GM12878 (cell line): ENCODE data around the gene RCOR1. TPM values are rescaled to one million over a fixed set of nuclear protein-coding genes. Genes with fewer than 3 reads are reported as not detected.

Experiments
- ATAC-seq: fragments of 200-7000 bp; cut with Tn5 transposase; 3 replicates; pipeline ENCODE4 v1.9.1; 2020; ENCODE audit warnings: mild to moderate bottlenecking, moderate library complexity
- BruUV-seq: library from RNA; stranded (reverse); fragments of 400-500 nt; replicated peaks from 2 replicates; lab custom pipeline; 2021; lab: Mats Ljungman, UMichigan
- CTCF ChIA-PET: fragments of 300-600 bp; sonication (Branson Sonifier 250); formaldehyde crosslinking; extraction: SDS; loops from one replicate; lab custom pipeline; 2021; ENCODE audit warnings: inconsistent platforms; lab: Yijun Ruan, JAX
- POLR2A ChIA-PET: fragments of 350-600 bp; formaldehyde crosslinking; extraction: SDS; loops from one replicate; lab custom pipeline; 2021; ENCODE audit warnings: inconsistent platforms; lab: Charles Lee
- RAD21 ChIA-PET: fragments of 300-600 bp; sonication (Branson Sonifier 250); formaldehyde crosslinking; loops from one replicate; lab custom pipeline; 2023; ENCODE audit warnings: antibody characterized with exemption; ENCODE audit not compliant: unreplicated experiment; lab: Charles Lee
- SMC1A ChIA-PET: fragments of 300-600 bp; sonication (Branson Sonifier 250); formaldehyde crosslinking; loops from one replicate; lab custom pipeline; 2023; ENCODE audit not compliant: unreplicated experiment, uncharacterized antibody; lab: Charles Lee
- DNase-seq: peaks from one replicate; pipeline ENCODE4 v3.0.0-alpha.2; 2011; ENCODE audit warnings: low read depth, low spot score
- FAIRE-seq: peaks from 3 replicates; lab custom pipeline; 2011; peaks lifted over from hg19 to GRCh38; lab: Jason Lieb, UNC
- H2AFZ ChIP-seq: 2 replicates; pipeline ENCODE4 v1.6.0; 2011; ENCODE audit warnings: low read depth, low read length, control low read depth; ENCODE audit not compliant: control insufficient read depth
- H3K27ac ChIP-seq: 2 replicates; pipeline ENCODE4 v1.5.1; 2011; ENCODE audit warnings: control low read depth; ENCODE audit not compliant: control insufficient read depth, insufficient read depth
- H3K27me3 ChIP-seq, 2 experiments: replicated peaks in 1 of 2; 2 replicates each; pipeline versions ENCODE4 v1.6.0 to v1.6.1; 2011; ENCODE audit warnings: low read length in 1 of 2; ENCODE audit not compliant: control insufficient read depth in 2 of 2, insufficient read depth in 2 of 2
- H3K36me3 ChIP-seq, 2 experiments: 2 replicates each; pipeline ENCODE4 v1.5.1; 2011; ENCODE audit warnings: low read length in 1 of 2; ENCODE audit not compliant: control insufficient read depth in 2 of 2, insufficient read depth in 2 of 2
- H3K4me1 ChIP-seq: 2 replicates; pipeline ENCODE4 v1.6.1; 2011; ENCODE audit warnings: mild to moderate bottlenecking, low read length, moderate library complexity, mixed read lengths; ENCODE audit not compliant: control insufficient read depth, insufficient read depth
- H3K4me2 ChIP-seq: 2 replicates; pipeline ENCODE4 v1.6.0; 2011; ENCODE audit warnings: control low read depth; ENCODE audit not compliant: control insufficient read depth, insufficient read depth
- H3K4me3 ChIP-seq: fragments of 200-600 bp; sonication (generic); 2 replicates; pipeline ENCODE4 v1.5.1; 2016
- H3K79me2 ChIP-seq: 2 replicates; pipeline ENCODE4 v1.6.0; 2011; ENCODE audit warnings: low read length; ENCODE audit not compliant: control insufficient read depth, insufficient read depth
- H3K9ac ChIP-seq: 2 replicates; pipeline ENCODE4 v1.8.0; 2011; ENCODE audit warnings: low read length, control low read depth, mixed read lengths; ENCODE audit not compliant: control insufficient read depth, insufficient read depth
- H3K9me3 ChIP-seq: replicated peaks from 3 replicates; pipeline ENCODE4 v1.5.1; 2011; ENCODE audit warnings: mild to moderate bottlenecking, low read length; ENCODE audit not compliant: control insufficient read depth, insufficient read depth
- H4K20me1 ChIP-seq: 2 replicates; pipeline ENCODE4 v1.6.0; 2011; ENCODE audit not compliant: control insufficient read depth, insufficient read depth
- BMI1 ChIP-seq: fragments of 450-650 bp; IDR thresholded peaks from 2 replicates; pipeline ENCODE4 v1.6.1; 2016; ENCODE audit warnings: mild to moderate bottlenecking, moderate library complexity, borderline replicate concordance
- CREM ChIP-seq: IDR thresholded peaks from 2 replicates; pipeline ENCODE4 v1.6.1; 2014; ENCODE audit warnings: antibody characterized with exemption, low read depth
- FOS ChIP-seq: IDR thresholded peaks from 3 replicates; pipeline ENCODE4 v1.6.1; 2011; ENCODE audit warnings: borderline replicate concordance; ENCODE audit not compliant: insufficient read length; ENCODE audit errors: extremely low read depth
- HDAC6 ChIP-seq: fragments of 200-600 bp; sonication (generic); IDR thresholded peaks from one replicate; pipeline ENCODE4 v1.8.0; 2017; ENCODE audit warnings: antibody characterized with exemption; ENCODE audit not compliant: unreplicated experiment
- PAX8 ChIP-seq: fragments of 450-650 bp; IDR thresholded peaks from 2 replicates; pipeline ENCODE4 v1.6.1; 2017; ENCODE audit warnings: mild to moderate bottlenecking, moderate library complexity
- PML ChIP-seq: IDR thresholded peaks from 2 replicates; pipeline ENCODE4 v1.6.1; 2012; ENCODE audit warnings: low read length, inconsistent platforms
- POLR2A ChIP-seq: IDR thresholded peaks from 2 replicates; pipeline ENCODE4 v1.6.1; 2011; ENCODE audit warnings: low read depth, mild to moderate bottlenecking, low read length
- RAD21 ChIP-seq: IDR thresholded peaks from 2 replicates; pipeline ENCODE4 v1.6.1; 2011; ENCODE audit warnings: mild to moderate bottlenecking, low read depth, low read length, moderate library complexity; ENCODE audit not compliant: insufficient read depth
- RELA ChIP-seq: fragments of 450-650 bp; IDR thresholded peaks from 2 replicates; pipeline ENCODE4 v1.8.0; 2014; ENCODE audit warnings: borderline replicate concordance; ENCODE audit not compliant: partially characterized antibody
- SIN3A ChIP-seq: IDR thresholded peaks from 2 replicates; pipeline ENCODE4 v1.6.1; 2012; ENCODE audit warnings: low read depth, low read length, improper control_type of control experiment
- SIX5 ChIP-seq: IDR thresholded peaks from 2 replicates; pipeline ENCODE4 v1.6.1; 2011; ENCODE audit warnings: mild to moderate bottlenecking, low read depth, low read length, moderate library complexity; ENCODE audit not compliant: severe bottlenecking
- SPI1 ChIP-seq: IDR thresholded peaks from 2 replicates; pipeline ENCODE4 v1.6.1; 2011; ENCODE audit warnings: low read depth, mild to moderate bottlenecking, low read length, moderate library complexity, borderline replicate concordance; ENCODE audit not compliant: insufficient read depth
- SREBF2 ChIP-seq: IDR thresholded peaks from 2 replicates; pipeline ENCODE4 v1.6.1; 2012; ENCODE audit warnings: mild to moderate bottlenecking, low read length
- ZBED1 ChIP-seq: IDR thresholded peaks from 2 replicates; pipeline ENCODE4 v1.6.1; 2016; ENCODE audit warnings: borderline replicate concordance
- WGBS: methylation state at CpG from one replicate; pipeline ENCODE4 v1.1.6; 2016; ENCODE audit warnings: low lambda C conversion rate; ENCODE audit not compliant: insufficient replicate concordance, insufficient coverage; ENCODE audit errors: missing lambda C conversion rate; 5-methylcytosine and 5-hydroxymethylcytosine counted together
- in situ Hi-C: fragments of 300-500 bp; cut with MboI; formaldehyde crosslinking; loops from 9 replicates; pipeline ENCODE4 v1.14.3; 2018; ENCODE audit warnings: mixed read lengths
- intact Hi-C: fragments of 100-400 bp; cut with micrococcal nuclease; formaldehyde crosslinking; loops from one replicate; pipeline ENCODE4 v1.14.2; 2022; ENCODE audit not compliant: unreplicated experiment
- polyA plus RNA-seq, 11 experiments: library from polyadenylated mRNA; depleted of rRNA in 4 of 11; unstranded in 6 of 11; stranded (reverse) in 5 of 11; fragments of >200 nt; fragmentation: Nextera tagmentation in 4 of 11; fragmentation: Illumina TruSeq in 1 of 11; extraction: Ambion mirVana in 4 of 11; extraction: Trizol in 1 of 11; gene quantifications; 1 replicate in 1 of 11; 2 replicates in 10 of 11; pipeline versions ENCODE4 v1.2.1 to v1.2.3, GENCODE V29; 2011 to 2016; ENCODE audit warnings: inconsistent platforms in 2 of 11, missing spikeins in 2 of 11, low read depth in 1 of 11
- total RNA-seq, 4 experiments: library from RNA; depleted of rRNA in 3 of 4; stranded (reverse); fragments of >200 nt in 3 of 4; fragmentation: Illumina TruSeq in 1 of 4; extraction: Trizol in 1 of 4; gene quantifications; 2 replicates each; pipeline versions ENCODE4 v1.2.1 to v1.2.3, GENCODE V29; 2013 to 2021
- TF ChIP-seq, protein P1 (sequence below): fragments of 450-650 bp; IDR thresholded peaks from 2 replicates; pipeline ENCODE4 v1.6.1; 2017; ENCODE audit warnings: antibody characterized with exemption, mild to moderate bottlenecking, moderate library complexity
- TF ChIP-seq, protein P2 (sequence below): IDR thresholded peaks from 2 replicates; pipeline ENCODE4 v1.6.1; 2012; ENCODE audit warnings: improper control_type of control experiment, low read depth, low read length; ENCODE audit not compliant: insufficient replicate concordance

Gene RCOR1
- total and polyA plus RNA-seq, 10 of the 15 experiments (the other 5 are each of a cell fraction or from before 2014, with no cell fraction given), result 1.6 to 12.2 (median 4.4) TPM

DNA sequence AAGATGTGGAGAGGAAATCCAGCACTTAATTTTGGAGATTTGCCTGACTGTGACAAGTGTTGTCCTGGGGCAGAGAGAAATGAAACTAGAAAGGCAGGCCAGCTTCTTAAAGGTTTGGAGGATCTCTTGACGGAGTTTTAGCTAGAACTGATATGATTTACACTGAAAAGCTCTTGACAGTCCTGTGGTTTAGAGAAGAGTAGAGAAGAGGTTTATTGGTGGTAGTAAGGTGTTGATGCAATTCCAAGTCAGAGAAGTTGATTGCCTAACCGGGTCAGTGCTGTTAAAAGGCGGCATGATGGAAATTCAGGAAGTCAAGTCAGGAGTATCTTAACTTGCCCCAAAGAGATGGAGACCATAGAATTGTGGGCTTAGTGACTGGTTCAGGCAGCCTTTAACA lies 95.8 kb downstream of the RCOR1 start (continued):
- no peak for TF ChIP-seq SREBF2
- no peak for TF ChIP-seq ZBED1
- TF ChIP-seq HDAC6, result no peak
- no peak for TF ChIP-seq PML
- TF ChIP-seq RELA, result no peak
- TF ChIP-seq SIX5, result no peak
- no peak for TF ChIP-seq PAX8

DNA sequence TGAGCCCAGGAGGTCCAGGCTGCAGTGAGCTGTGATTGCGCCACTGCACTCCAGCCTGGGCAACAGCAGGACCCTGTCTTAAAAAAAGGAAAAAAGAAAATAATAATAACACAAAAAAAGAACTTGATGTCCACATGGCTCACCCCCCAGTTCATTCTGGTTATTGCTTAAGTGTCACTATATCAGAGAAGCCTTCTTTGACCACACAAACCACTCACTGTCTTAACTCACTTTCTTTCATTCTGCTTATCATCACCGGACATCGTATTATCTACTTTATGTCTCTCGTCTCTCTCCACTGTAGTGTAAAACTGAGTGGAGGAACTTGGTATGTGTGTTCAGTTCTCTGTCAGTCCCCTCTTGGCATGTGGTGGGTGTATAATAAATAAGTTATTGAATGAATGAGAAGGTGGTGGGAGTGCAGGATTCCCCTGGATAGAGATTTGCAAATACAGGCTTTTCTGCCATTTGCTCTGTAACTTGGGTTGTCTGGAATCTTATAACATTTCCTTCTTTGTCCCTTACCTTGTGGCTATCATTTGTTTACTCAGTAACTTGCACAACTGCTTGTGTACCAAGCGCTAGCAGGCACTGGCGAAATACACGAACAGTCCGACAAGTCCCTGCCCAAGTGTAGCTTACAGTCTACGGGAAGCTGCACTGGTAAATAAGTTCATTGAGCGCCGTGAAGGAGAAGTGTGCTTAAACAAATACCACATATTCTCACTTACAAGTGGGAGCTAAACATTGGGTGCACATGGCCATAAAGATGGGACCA lies 98.2 kb downstream of the RCOR1 start:
- FAIRE-seq (no peak), ATAC-seq (no peak), DNase-seq (no peak)
- peaks cover 14% of the 10 kb centered on the region for H3K79me2 ChIP-seq
- H3K4me3 ChIP-seq, result no peak overlapping the region
- RAD21 ChIA-PET, result interaction anchor here (0.9 kb wide), 1 partner anchor 97 kb away, joined by 3 read pairs; no protein-coding TSS in a partner anchor
- H2AFZ ChIP-seq, result no peak overlapping the region
- no peaks in the 10 kb centered on the region for H3K36me3 ChIP-seq
- intact Hi-C loops (loop anchor here (5.0 to 10.0 kb wide), 3 partner anchors 168 to 604 kb away; partner anchors contain the start of gene CDC42BPB), in situ Hi-C loops (no loop called here)
- SMC1A ChIA-PET, result interaction anchor here (0.6 to 2.6 kb wide), 6 partner anchors 8 to 226 kb away, joined by 3 to 5 read pairs (median 3); no protein-coding TSS in a partner anchor
- BruUV-seq, result no TSS peak
- POLR2A ChIA-PET, result interaction anchor here (0.6 kb wide), 1 partner anchor 166 kb away, joined by 3 read pairs; no protein-coding TSS in a partner anchor
- peaks cover 7% of the 10 kb centered on the region for H3K4me1 ChIP-seq
- 97% methylated on average over 11 of the region's 11 CpGs for WGBS
- H3K27ac ChIP-seq, result no peak overlapping the region
- no peak overlapping the region for H3K9ac ChIP-seq
- no peaks in the 10 kb centered on the region for H3K27me3 ChIP-seq
- no peaks in the 10 kb centered on the region for H3K9me3 ChIP-seq
- H3K4me2 ChIP-seq, result no peak overlapping the region
- no peaks in the 10 kb centered on the region for H4K20me1 ChIP-seq
- CTCF ChIA-PET, result interaction anchor here (0.6 to 6.5 kb wide), 7 partner anchors 9 to 226 kb away, joined by 3 to 62 read pairs (median 4); no protein-coding TSS in a partner anchor
- TF ChIP-seq BMI1, result no peak
- no peak for TF ChIP-seq FOS
- TF ChIP-seq RAD21, result no peak
- TF ChIP-seq POLR2A, result no peak
- TF ChIP-seq CREM, result no peak
- TF ChIP-seq, protein P1, sequence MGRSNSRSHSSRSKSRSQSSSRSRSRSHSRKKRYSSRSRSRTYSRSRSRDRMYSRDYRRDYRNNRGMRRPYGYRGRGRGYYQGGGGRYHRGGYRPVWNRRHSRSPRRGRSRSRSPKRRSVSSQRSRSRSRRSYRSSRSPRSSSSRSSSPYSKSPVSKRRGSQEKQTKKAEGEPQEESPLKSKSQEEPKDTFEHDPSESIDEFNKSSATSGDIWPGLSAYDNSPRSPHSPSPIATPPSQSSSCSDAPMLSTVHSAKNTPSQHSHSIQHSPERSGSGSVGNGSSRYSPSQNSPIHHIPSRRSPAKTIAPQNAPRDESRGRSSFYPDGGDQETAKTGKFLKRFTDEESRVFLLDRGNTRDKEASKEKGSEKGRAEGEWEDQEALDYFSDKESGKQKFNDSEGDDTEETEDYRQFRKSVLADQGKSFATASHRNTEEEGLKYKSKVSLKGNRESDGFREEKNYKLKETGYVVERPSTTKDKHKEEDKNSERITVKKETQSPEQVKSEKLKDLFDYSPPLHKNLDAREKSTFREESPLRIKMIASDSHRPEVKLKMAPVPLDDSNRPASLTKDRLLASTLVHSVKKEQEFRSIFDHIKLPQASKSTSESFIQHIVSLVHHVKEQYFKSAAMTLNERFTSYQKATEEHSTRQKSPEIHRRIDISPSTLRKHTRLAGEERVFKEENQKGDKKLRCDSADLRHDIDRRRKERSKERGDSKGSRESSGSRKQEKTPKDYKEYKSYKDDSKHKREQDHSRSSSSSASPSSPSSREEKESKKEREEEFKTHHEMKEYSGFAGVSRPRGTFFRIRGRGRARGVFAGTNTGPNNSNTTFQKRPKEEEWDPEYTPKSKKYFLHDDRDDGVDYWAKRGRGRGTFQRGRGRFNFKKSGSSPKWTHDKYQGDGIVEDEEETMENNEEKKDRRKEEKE, result no peak
- no peak for TF ChIP-seq SIN3A
- TF ChIP-seq, protein P2, sequence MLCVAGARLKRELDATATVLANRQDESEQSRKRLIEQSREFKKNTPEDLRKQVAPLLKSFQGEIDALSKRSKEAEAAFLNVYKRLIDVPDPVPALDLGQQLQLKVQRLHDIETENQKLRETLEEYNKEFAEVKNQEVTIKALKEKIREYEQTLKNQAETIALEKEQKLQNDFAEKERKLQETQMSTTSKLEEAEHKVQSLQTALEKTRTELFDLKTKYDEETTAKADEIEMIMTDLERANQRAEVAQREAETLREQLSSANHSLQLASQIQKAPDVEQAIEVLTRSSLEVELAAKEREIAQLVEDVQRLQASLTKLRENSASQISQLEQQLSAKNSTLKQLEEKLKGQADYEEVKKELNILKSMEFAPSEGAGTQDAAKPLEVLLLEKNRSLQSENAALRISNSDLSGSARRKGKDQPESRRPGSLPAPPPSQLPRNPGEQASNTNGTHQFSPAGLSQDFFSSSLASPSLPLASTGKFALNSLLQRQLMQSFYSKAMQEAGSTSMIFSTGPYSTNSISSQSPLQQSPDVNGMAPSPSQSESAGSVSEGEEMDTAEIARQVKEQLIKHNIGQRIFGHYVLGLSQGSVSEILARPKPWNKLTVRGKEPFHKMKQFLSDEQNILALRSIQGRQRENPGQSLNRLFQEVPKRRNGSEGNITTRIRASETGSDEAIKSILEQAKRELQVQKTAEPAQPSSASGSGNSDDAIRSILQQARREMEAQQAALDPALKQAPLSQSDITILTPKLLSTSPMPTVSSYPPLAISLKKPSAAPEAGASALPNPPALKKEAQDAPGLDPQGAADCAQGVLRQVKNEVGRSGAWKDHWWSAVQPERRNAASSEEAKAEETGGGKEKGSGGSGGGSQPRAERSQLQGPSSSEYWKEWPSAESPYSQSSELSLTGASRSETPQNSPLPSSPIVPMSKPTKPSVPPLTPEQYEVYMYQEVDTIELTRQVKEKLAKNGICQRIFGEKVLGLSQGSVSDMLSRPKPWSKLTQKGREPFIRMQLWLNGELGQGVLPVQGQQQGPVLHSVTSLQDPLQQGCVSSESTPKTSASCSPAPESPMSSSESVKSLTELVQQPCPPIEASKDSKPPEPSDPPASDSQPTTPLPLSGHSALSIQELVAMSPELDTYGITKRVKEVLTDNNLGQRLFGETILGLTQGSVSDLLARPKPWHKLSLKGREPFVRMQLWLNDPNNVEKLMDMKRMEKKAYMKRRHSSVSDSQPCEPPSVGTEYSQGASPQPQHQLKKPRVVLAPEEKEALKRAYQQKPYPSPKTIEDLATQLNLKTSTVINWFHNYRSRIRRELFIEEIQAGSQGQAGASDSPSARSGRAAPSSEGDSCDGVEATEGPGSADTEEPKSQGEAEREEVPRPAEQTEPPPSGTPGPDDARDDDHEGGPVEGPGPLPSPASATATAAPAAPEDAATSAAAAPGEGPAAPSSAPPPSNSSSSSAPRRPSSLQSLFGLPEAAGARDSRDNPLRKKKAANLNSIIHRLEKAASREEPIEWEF, result no peak
- TF ChIP-seq SPI1, result no peak
